SK-N-SH (cell line): ENCODE measurements around the gene ZFHX3.
A peak's percentile ranks its signal among the peaks of the same experiment; 100 is the strongest.

ENCODE experiments used
- CHD2 ChIP-seq: fragments of 150-350 bp; IDR thresholded peaks from 2 replicates; pipeline ENCODE4 v1.6.1; 2018; ENCODE audit warnings: low read length; ENCODE audit not compliant: partially characterized antibody
- EP300 ChIP-seq, 2 experiments: IDR thresholded peaks; 2 replicates each; pipeline versions ENCODE4 v1.4.0 to v1.6.1; 2012; ENCODE audit warnings: borderline replicate concordance in 1 of 2, low read depth in 1 of 2, low read length in 1 of 2
- GABPA ChIP-seq: IDR thresholded peaks from 2 replicates; pipeline ENCODE4 v1.4.0; 2012; ENCODE audit warnings: low read depth, mild to moderate bottlenecking
- POLR2AphosphoS5 ChIP-seq: IDR thresholded peaks from 2 replicates; pipeline ENCODE4 v1.6.1; 2012; ENCODE audit warnings: low read depth, low read length
- RCOR1 ChIP-seq: fragments of 150-350 bp; IDR thresholded peaks from 2 replicates; pipeline ENCODE4 v1.6.1; 2017; ENCODE audit warnings: antibody characterized with exemption, low read length
- RFX5 ChIP-seq: IDR thresholded peaks from 2 replicates; pipeline ENCODE4 v1.6.1; 2012; ENCODE audit warnings: mild to moderate bottlenecking, improper control_type of control experiment, low read length
- SMC3 ChIP-seq: IDR thresholded peaks from 2 replicates; pipeline ENCODE4 v1.6.1; 2012; ENCODE audit warnings: low read depth, low read length, improper control_type of control experiment
- TCF12 ChIP-seq: IDR thresholded peaks from 2 replicates; pipeline ENCODE4 v1.4.0; 2012
- TF ChIP-seq, protein P1 (sequence below): IDR thresholded peaks from 2 replicates; pipeline ENCODE4 v1.4.0; 2012; ENCODE audit warnings: low read depth, borderline replicate concordance
- TF ChIP-seq, protein P2 (sequence below): fragments of 200-600 bp; sonication (generic); IDR thresholded peaks from 2 replicates; pipeline ENCODE4 v1.6.1; 2017; ENCODE audit warnings: antibody characterized with exemption, mild to moderate bottlenecking, moderate library complexity

DNA sequence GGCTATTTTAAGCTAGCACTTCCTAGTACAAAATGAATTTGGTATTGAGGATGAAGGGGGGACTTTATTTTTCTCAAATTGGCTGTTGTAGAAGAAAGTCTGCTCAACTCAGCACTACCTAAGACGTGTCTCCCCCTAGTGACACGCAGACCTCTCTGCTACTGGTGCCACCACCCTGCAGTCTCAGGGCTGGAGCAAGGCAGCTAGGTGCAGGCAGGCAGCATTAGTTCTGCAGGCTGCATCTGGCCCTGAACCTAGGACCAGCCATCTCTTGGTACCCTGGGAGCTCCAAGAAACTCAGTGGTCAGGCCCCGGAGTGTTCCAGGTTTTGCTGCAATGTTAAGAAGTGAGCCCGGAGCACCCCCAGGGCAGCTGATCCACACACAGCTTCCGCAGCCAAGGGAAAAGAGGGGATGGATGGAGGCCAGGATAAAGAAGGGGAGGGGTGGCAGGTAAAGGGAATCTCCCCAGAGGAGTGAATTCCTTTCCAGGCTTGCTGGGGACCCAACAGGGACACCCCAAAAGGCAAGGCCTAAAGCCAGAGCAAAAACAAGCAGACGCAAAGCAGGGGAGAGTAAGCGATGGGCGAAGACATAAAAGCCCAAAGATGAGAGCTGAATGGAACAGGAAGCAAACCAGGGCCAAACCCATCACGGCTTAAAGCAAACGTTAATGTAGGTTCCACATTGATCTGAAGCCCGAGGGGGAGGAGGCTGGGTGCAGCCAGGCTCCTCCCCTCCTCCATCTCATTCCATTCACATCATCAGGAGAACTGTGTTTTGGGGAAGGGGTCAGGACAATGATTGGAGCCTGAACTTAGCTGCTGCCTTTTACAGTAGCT, 200.5 kb downstream of the ZFHX3 start:
- TF ChIP-seq GABPA: no peak
- no peak for TF ChIP-seq TCF12
- no peak for TF ChIP-seq POLR2AphosphoS5
- no peak for TF ChIP-seq EP300 (IDR thresholded peaks at IDR 0.05; ENCODE audit: borderline replicate concordance in 1 of 2, low read depth in 1 of 2, low read length in 1 of 2)
- TF ChIP-seq SMC3: peak; percentile 68
- TF ChIP-seq, protein P1, sequence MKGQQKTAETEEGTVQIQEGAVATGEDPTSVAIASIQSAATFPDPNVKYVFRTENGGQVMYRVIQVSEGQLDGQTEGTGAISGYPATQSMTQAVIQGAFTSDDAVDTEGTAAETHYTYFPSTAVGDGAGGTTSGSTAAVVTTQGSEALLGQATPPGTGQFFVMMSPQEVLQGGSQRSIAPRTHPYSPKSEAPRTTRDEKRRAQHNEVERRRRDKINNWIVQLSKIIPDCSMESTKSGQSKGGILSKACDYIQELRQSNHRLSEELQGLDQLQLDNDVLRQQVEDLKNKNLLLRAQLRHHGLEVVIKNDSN: no peak
- no peak for TF ChIP-seq RFX5
- TF ChIP-seq RCOR1: no peak
- TF ChIP-seq, protein P2, sequence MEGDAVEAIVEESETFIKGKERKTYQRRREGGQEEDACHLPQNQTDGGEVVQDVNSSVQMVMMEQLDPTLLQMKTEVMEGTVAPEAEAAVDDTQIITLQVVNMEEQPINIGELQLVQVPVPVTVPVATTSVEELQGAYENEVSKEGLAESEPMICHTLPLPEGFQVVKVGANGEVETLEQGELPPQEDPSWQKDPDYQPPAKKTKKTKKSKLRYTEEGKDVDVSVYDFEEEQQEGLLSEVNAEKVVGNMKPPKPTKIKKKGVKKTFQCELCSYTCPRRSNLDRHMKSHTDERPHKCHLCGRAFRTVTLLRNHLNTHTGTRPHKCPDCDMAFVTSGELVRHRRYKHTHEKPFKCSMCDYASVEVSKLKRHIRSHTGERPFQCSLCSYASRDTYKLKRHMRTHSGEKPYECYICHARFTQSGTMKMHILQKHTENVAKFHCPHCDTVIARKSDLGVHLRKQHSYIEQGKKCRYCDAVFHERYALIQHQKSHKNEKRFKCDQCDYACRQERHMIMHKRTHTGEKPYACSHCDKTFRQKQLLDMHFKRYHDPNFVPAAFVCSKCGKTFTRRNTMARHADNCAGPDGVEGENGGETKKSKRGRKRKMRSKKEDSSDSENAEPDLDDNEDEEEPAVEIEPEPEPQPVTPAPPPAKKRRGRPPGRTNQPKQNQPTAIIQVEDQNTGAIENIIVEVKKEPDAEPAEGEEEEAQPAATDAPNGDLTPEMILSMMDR: peak; percentile 54
- no peak for TF ChIP-seq CHD2
